Measurements from ENCODE around the gene GDAP2.
"Not testable (repeated sequence)": the region's sequence is repeated elsewhere in the genome, so short reads cannot be mapped to it uniquely, and the experiment has no call there.

GDAP2 gene

GRCh38 chr1:117899801-117900200 is 29.6 kb downstream of the GDAP2 start:
- no peak for DNase-seq (ENCODE audit: low read depth in 2 of 2)

GRCh38 chr1:117897551-117897950 is 31.9 kb downstream of the GDAP2 start:
- no peak for DNase-seq (ENCODE audit: low read depth in 2 of 2)

GRCh38 chr1:117895482-117896114 is 33.8 kb downstream of the GDAP2 start:
- DNase-seq (ENCODE audit: low read depth in 2 of 2) = peak; percentile 17 to 52

DNA sequence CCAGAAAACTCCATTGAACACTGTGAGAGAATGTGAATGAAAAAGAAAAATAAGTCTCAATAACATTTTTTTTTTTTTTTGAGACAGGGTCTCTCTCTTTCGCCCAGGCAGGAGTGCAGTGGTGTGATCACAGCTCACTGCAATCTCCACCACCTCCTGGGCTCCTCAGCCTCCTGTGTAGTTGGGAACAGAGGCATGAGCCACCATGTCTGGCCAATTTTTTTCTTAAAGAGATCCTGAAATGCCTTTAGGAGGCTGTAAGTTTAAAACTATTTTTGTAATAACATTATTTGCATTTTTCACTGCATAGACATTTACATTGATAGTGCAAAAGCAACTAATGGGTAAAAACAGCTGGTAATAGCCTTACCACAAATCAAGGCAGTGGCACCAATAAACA is 35.3 kb downstream of the GDAP2 start:
- DNase-seq (ENCODE audit: low read depth in 2 of 2) = no peak

DNA sequence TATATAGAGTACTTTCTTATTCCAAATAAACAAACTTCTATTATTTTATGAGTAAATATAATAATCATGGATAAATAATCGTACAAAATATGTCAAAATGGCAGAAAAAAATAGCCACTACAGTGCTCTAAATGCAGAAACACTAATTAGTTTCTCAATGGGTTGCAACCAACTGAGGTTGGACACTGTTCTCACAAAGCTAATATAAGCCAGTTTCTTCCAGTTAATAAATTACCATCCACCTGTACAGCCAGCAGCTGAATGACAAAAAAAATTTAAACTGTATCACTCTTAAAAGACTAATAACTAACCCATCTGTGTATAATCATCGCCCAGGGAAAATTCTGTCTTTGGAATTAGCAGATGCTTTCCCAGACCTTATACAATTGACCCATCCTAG is 36.9 kb downstream of the GDAP2 start:
- DNase-seq (ENCODE audit: low read depth in 2 of 2) = no peak

GRCh38 chr1:117890452-117890851 is 39.0 kb downstream of the GDAP2 start:
- no peak for DNase-seq (ENCODE audit: low read depth in 2 of 2)

DNA sequence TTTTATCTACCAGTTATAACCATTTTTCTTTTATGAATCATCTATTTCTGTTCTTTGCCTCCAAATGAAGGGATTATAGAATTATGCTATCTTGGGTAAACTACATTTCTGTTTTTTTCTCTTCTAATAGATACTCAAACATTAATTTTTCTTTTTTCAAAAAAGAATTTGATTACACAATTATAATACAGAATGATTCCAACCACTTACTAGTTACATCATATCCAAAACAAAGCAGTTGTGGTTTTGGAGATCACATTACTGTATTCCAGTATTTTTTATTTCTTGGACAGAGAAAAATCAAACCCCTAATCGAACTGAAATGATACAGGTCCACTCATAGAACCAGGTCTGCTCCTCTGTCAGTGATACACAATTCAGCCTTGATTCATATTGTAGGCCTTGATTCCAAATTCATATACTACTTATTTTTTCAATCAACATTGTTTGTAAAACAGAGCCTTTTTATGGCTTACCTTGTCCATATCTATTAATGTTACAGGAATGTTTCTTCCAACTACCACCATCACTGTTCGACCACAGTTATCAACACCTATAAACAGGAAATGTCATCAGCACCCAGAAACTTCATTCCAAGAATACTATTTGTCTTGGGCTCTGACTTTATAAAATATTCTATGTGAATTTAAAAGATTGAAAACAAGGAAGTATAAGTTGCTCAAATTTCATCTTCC is 43.2 kb downstream of the GDAP2 start:
- DNase-seq (ENCODE audit: low read depth in 2 of 2) = no peak

GRCh38 chr1:117883616-117884015 is 45.8 kb downstream of the GDAP2 start:
- no peak for DNase-seq (ENCODE audit: low read depth in 2 of 2)

GRCh38 chr1:117879284-117879683 is 50.1 kb downstream of the GDAP2 start:
- no peak for DNase-seq (ENCODE audit: low read depth in 2 of 2)

GRCh38 chr1:117877823-117878222 is 51.6 kb downstream of the GDAP2 start:
- DNase-seq (ENCODE audit: low read depth in 2 of 2) = no peak

DNA sequence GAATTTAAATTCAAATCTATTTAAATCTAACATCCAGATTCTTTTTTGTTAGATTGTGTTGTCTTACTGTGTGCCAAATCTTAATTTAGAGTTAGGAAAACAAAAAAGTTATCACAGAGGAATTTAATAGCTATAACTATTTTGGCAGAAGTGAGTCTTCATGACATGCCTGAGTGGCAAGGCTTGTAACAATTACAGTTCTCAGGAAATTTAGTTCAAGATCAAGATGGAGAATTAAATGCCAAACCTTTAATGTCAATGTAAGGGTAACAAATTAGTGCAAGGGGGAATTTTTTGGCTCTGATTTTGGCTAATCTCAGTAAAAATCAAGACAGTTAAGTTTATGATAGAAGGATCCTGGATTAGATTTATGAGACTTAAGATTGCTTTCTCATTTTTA is 58.4 kb downstream of the GDAP2 start:
- DNase-seq (ENCODE audit: low read depth in 2 of 2) = no peak

DNA sequence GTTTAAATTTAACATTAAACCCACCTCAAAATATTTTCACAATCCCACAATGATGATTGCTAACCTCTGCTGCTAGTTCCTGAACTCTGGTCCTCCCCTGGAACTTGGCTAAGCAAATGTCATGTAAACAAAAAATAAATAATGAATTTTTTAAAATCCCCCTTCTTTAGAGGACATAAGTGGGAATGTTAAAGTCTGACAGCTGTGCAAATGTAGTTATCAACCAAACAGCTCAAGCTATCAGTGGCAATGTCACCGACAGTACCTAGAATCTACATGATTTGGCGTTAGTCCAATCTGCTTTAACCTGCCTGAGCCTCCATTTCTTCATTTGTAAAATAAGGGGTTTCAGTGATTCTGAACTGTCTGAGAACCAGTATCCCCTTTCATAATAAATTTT is 67.7 kb downstream of the GDAP2 start:
- DNase-seq (ENCODE audit: low read depth in 2 of 2) = no peak

DNA sequence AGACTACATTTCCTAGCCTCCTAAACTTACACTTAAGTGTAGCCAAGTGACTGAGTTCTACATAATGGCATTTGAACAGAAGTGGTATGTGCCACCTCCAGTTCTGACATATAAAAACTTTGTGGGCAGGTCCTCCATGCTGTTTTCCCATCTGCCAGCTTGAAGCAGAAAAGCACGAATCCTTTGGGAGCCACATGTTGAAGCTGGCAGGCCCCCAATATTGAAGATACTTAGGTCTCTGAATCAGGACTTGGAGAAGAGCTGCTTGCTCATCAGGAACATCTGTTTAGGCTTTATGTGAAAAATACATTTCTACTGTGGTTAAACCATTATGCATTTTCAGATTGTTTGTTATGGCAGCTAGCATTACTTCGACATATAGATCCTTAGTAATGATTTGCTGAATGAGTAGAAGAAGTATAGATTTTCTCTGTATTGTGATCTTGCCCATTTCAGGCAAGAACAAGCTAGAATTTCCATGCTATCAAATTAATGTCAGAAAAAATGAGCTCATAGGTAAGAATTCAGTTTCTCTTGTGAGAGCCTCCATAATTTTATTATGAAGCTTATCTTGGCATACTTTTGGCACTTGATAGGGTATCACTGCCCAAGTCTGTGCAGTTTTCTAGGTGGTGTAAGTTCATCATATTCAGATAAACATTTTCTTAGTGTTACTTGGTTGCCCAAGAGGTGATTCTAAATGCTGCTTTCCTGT is 68.4 kb downstream of the GDAP2 start:
- no peak for DNase-seq (ENCODE audit: low read depth in 2 of 2)

DNA sequence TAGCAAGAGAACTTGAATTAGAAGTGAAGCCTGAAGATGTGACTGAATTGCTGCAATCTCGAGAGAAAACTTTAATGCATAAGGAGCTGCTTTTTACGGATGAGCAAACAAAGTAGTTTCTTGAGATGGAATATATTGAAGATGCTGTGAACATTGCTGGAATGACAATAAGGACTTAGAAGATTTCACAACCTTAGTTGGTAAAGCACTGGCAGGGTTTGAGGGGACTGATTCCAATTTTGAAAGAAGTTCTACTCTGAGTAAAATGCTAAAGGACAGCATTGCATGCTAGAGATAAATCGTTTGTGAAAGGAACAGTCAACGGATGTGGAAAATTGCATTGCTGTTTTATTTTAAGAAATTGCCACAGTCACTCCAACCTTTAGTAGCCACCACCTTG is 69.5 kb downstream of the GDAP2 start:
- DNase-seq (ENCODE audit: low read depth in 2 of 2) = no peak

DNA sequence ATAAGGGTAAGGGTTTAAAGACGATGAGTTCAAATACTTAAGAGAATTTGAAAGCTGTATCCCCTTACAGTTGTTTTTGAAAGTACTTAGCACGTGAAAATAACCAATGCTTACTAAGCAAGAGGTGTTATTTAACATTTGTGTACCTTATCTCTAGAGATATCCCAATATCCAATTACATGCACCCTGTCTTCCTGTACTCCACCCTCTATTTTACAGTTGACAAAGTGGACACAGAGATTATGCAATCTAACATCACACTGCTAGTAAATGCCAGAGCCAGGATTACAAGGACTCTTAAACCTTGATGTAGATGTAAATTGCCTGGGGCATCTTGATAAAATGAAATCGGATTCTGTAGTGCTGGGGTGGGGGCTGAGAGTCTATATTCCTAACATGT is 72.0 kb downstream of the GDAP2 start:
- DNase-seq (ENCODE audit: low read depth in 2 of 2) = no peak

DNA sequence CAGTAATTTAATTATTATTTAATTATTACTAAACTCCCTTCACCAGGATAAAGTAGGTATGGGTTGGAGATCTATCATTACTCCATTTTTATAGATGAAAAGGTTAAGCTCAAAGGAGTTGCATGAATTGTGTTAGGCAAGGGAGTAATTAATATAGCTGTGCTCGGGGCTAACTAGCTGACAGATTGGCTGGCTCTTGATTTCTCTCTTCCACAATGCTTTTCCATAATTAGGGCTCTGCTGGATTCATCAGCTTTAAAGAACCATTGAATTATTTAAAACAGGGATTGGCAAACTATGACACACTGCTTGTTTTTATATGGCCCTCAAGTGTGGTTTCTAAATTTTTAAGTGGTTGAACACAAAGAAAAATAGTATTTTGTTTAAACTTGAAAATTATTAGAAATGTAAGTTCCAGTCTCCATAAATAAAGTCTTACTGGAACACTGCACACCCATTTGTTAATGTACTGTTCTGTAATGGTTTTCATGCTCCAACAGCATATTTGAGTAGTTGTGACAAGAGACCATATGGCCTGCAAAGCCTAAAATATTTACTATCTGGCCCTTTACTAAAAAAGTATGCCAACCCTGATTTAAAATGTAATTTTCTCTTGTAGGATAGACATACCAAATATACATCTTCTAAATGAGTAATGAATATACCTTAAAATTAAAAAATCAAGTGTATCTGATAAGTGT is 76.4 kb downstream of the GDAP2 start:
- no peak for DNase-seq (ENCODE audit: low read depth in 2 of 2)

GRCh38 chr1:117851687-117852086 is 77.7 kb downstream of the GDAP2 start:
- DNase-seq (ENCODE audit: low read depth in 2 of 2) = no peak

- DNase-seq (ENCODE audit: low read depth in 2 of 2) = no peak
Observed at GRCh38 chr1:117846674-117847425, 82.6 kb downstream of the GDAP2 start.

GRCh38 chr1:117844478-117844877 is 84.9 kb downstream of the GDAP2 start:
- not testable (repeated sequence) for DNase-seq (ENCODE audit: low read depth in 2 of 2)

- DNase-seq (ENCODE audit: low read depth in 2 of 2) = no peak
Observed at GRCh38 chr1:117843791-117844190, 85.6 kb downstream of the GDAP2 start.

DNA sequence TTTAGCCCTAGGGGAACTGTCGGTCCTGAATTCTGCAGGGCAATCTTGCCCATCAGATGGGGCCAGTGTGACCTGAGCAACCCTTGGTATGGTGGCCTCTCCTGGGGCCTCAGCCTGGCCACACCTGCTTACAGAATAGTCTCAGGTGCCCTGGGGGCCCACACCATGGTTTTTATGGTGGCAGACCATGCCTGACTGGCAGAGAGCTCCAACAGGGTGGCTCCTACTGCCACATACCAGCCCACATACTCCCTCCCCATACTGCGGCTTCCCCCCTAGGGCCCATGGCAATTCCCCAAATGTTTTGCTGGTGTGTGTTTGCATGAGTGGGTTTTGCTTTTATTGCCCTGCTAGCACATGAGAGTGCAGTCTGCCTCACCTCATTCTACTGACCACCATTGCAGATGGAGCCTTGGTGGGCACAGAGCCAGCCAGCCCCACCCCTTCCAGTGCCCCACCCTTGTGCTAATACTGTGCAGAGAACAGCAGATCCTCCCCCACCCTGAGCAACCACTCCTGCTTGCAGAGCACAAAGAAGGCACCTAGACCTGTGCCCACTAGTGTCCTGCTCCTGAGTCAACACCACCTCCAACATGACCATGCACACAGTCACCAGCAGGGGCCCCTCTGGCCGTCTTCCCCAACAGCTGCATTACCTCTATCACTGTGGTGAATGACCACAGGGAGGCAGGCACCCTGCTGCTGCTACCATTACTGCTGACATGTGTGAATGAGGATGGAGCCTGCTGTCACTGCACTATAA is 86.8 kb downstream of the GDAP2 start:
- DNase-seq (ENCODE audit: low read depth in 2 of 2) = no peak
